SK-N-MC (cell line): ENCODE data around the gene CHST9.

ENCODE experiments used
- EZH2 ChIP-seq: fragments of 200-600 bp; sonication (generic); IDR thresholded peaks from one replicate; pipeline ENCODE4 v1.6.1; 2017; ENCODE audit warnings: antibody characterized with exemption
- FOXP2 ChIP-seq: optimal IDR thresholded peaks from 2 replicates; pipeline ENCODE3; 2011; ENCODE audit warnings: mild to moderate bottlenecking, moderate library complexity; ENCODE audit not compliant: insufficient read depth; ENCODE audit errors: extremely low read length, control extremely low read depth

GRCh38 chr18:26970637-26971036 lies 214.5 kb downstream of the CHST9 start:
- no peak for TF ChIP-seq FOXP2
- no peak for TF ChIP-seq EZH2
